A673 (cell line): ENCODE measurements around the gene EGFR.

Source experiments
- CTCF ChIP-seq: fragments of 300-800, 200-600 bp; sonication (generic); conservative IDR thresholded peaks from 2 replicates; pipeline ENCODE4 v1.5.1; 2017; ENCODE audit warnings: low read depth, mild to moderate bottlenecking, antibody characterized with exemption, low read length, moderate library complexity, mixed read lengths
- EZH2 ChIP-seq: fragments of 200-600 bp; sonication (generic); IDR thresholded peaks from 2 replicates; pipeline ENCODE4 v1.6.1; 2017; ENCODE audit warnings: borderline replicate concordance, low read depth, mild to moderate bottlenecking, mixed read lengths, antibody characterized with exemption, low read length; ENCODE audit not compliant: poor library complexity, severe bottlenecking

- TF ChIP-seq EZH2 (no peak), CTCF (no peak)
Measured at GRCh38 chr7:55133630-55134358, 115.0 kb downstream of the EGFR start.
